TTC549 (cell line): Measurements from ENCODE around the gene KANSL1L.
A peak's percentile ranks its signal among the peaks of the same experiment; 100 is the strongest.

ENCODE experiments used
- FAIRE-seq: peaks from 2 replicates; lab custom pipeline; 2012; peaks lifted over from hg19 to GRCh38; lab: Jason Lieb, UNC

KANSL1L gene

GRCh38 chr2:210072922-210073509 is 98.2 kb downstream of the KANSL1L start:
- FAIRE-seq = peak; percentile 68

GRCh38 chr2:210072493-210072892 is 98.7 kb downstream of the KANSL1L start:
- FAIRE-seq = no peak

DNA sequence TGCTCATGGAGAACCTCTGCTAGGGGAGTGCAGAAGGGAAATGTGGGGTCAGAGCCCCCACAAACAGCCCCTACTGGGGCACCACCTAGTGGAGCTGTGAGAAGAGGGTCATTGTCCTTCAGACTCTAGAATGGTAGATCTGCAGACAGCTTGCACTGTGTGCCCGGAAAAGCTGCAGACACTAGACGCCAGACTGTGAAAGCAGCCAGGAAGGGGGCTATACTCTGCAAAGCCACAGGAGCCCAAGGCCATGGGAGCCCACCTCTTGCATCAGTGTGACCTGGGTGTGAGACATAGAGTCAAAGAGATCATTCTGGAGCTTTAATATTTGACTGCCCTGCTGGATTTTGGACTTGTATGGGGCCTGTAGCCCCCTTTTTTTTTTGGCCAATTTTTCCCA is 107.9 kb downstream of the KANSL1L start:
- no peak for FAIRE-seq

GRCh38 chr2:210055825-210056224 is 115.4 kb downstream of the KANSL1L start:
- no peak for FAIRE-seq

DNA sequence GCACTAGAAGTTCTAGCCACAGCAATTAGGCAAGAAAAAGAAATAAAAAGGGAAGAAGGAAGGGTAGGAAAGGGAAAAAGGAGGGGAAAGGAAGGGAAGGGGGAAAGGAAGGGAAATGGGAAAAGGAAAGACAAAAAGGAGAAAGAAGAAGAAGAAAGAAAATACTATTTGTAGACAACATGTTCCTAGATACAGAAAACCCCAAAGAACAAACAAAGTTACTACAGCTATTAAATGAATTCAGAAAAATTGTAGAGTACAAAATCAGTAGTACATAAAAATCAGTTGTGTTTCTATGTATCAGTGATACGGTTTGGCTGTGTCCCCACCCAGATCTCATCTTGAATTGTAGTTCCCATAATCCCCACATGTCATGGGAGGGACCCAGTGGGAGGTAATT is 116.5 kb downstream of the KANSL1L start:
- FAIRE-seq = no peak

DNA sequence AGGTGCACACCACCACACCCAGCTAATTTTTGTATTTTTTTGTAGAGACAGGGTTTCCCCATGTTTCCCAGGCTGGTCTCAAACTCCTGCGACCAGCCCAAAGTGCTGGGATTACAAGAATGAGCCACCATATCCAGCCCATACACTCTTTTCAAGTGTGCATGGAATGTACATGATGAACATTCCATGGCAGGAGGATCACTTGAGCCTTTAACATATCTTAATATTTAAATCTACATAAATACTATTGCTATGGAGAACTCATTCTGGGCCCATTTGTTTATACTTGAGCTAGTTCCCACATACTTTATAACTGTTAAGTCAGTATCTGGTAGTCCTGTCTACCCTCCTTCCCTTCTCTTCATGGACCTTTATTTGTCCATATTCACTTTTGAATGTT is 120.3 kb downstream of the KANSL1L start:
- no peak for FAIRE-seq

- FAIRE-seq = no peak
Observed at GRCh38 chr2:210049831-210050230, 121.4 kb downstream of the KANSL1L start.

- FAIRE-seq = no peak
Observed at GRCh38 chr2:210046851-210047500, 124.2 kb downstream of the KANSL1L start.

GRCh38 chr2:210038078-210038477 is 133.1 kb downstream of the KANSL1L start:
- FAIRE-seq = no peak

- no peak for FAIRE-seq
Observed at GRCh38 chr2:210035679-210036078, 135.5 kb downstream of the KANSL1L start.

DNA sequence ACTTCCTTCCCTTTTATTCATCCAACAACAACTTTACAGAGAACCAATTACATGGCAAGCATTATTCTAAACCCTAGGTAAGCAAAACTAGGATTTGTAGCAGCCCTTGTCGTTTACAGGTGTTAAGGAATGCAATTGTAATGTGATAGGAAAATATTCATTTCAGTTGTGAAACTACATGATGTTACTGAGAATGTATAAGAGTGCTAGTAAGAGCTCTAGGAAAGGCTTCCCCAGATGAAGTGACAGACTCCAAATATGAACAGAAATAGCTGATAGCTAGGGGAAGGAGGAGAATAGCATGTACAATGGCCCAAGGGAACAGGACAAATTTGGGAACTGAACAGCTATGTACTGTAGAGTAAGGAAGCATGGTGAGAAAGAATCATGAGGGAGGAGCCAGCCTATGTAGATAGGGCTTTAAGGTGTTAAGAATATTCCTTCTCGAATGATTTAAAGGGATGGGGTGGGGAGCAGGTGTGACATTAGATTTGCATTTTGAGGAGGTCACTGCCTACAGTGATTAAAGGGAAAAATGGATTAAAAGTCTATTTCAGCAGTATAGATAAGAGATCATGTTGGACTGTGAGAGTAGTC is 137.0 kb downstream of the KANSL1L start:
- FAIRE-seq = no peak

GRCh38 chr2:210028178-210028577 is 143.0 kb downstream of the KANSL1L start:
- FAIRE-seq = no peak

DNA sequence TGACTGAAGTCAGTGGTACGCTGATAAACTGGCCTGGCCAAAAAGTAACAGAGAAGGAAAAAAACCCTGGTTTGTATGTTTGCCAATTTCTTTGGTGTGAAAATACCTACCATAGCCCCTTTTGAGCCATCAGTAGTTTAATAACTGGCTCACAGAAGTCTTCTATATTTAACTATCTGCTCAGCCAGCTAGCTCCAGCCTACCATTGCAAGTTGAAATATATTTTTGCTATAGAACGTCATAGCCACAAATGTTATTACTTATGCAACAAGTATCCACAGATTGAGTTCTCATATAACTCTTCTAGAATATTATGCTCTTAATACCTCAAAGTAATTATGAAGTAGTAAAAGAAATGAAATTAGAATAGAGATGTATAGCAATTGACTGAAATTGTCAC is 143.6 kb downstream of the KANSL1L start:
- no peak for FAIRE-seq

GRCh38 chr2:210022824-210023223 is 148.4 kb downstream of the KANSL1L start:
- no peak for FAIRE-seq

- no peak for FAIRE-seq
Observed at GRCh38 chr2:210020138-210020537, 151.1 kb downstream of the KANSL1L start.

DNA sequence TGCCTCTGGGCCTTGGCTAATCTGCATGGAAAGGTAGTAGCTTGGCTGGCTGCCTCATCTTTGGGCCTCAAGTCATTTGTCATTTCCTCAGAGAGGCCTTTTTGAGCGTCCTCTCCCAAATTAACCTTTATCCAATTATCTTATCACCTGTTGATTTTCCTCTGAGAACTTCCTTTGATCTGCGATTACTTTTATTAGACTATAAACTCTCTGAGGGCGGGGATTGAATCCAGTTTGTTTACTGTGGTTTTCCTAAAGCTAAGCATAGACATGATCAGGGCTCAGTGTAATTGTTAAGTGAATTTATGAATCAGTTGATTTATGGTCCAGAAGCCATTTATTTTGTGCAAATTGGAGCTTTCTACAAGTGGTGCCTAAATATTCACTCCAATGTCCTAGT is 161.3 kb downstream of the KANSL1L start:
- no peak for FAIRE-seq

GRCh38 chr2:210009126-210009525 is 162.1 kb downstream of the KANSL1L start:
- FAIRE-seq = no peak

GRCh38 chr2:210007895-210008294 is 163.3 kb downstream of the KANSL1L start:
- no peak for FAIRE-seq

- no peak for FAIRE-seq
Observed at GRCh38 chr2:210004881-210005280, 166.3 kb downstream of the KANSL1L start.

GRCh38 chr2:210003359-210003758 is 167.8 kb downstream of the KANSL1L start:
- no peak for FAIRE-seq

DNA sequence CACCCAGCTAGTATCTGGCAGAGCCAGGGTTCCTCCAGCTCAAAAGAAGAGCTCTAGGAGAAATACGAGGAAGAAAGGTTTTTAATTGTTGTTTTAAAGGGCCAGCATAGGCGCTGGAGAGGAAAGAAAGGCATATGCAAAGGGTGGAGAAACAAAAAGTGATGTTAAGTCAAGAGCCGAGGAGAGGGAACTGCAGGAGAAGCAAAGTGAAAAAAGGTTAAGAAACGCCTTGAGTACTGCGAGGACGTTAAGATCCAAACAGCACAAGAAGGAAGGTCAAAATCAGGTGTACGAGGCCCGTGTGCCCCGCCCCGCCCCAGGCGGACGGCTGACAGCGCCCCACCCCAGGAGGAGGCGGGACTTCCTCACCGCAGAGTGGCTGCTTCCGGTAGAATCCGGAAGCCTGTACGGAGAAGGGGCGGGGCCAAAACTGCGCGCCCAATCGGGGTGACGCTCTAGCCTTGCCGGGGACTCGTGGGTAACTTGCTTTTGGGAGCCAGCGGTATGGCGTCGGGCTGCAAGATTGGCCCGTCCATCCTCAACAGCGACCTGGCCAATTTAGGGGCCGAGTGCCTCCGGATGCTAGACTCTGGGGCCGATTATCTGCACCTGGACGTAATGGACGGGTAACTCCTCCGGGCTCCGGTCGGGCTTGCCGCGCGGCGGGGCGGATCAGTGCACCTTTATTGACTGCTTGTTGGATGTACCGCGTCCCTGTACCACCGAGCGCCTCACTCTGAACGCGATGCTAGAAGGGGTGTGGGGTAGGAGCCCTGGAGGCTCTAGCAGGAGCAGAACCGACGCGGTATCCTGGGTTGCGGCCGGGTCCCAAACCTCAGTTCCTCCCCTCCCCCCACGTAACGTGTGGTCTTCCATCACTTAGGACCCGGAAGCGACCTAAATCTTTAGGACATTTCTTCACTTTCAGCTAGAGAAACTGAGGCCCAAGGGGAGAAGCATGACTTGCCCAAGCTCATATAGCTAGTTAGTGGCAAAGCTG is 168.8 kb downstream of the KANSL1L start, which contains the start of gene RPE:
Gene RPE, plus strand, starts transcription at position 481 of the 1,000 bp plus-strand sequence. Its CDS starts 24 bp downstream, at position 505.
- peak; percentile 78 for FAIRE-seq
